K562 (cell line): ENCODE data around the gene SYNE2. TPM values are rescaled to one million over a fixed set of nuclear protein-coding genes. Genes with fewer than 3 reads are reported as not detected.
"Not testable (repeated sequence)": the region's sequence is repeated elsewhere in the genome, so short reads cannot be mapped to it uniquely, and the experiment has no call there.

Source experiments
- ATAC-seq: fragments of 200-7000 bp; cut with Tn5 transposase; 3 replicates; pipeline ENCODE4 v1.9.1; 2020; ENCODE audit warnings: moderate library complexity
- BruUV-seq: library from RNA; stranded (reverse); fragments of 400-500 nt; replicated peaks from 2 replicates; lab custom pipeline; 2021; lab: Mats Ljungman, UMichigan
- CTCF ChIA-PET: fragments of 300-600 bp; formaldehyde crosslinking; extraction: SDS; loops from one replicate; lab custom pipeline; 2021; ENCODE audit warnings: low intra/inter-chr PET ratio; lab: Yijun Ruan, JAX
- POLR2A ChIA-PET: fragments of 300-600, 350-650 bp; sonication (Branson Sonifier 250); formaldehyde crosslinking; extraction: SDS; loops from one replicate; lab custom pipeline; 2021; ENCODE audit warnings: antibody characterized with exemption, inconsistent platforms; lab: Yijun Ruan, JAX
- DNase-seq, 4 experiments: peaks; one replicate each; pipeline versions ENCODE4 v3.0.0 to v3.0.0-alpha.2; 2011 to 2018; ENCODE audit warnings: low spot score in 3 of 4, mixed read lengths in 3 of 4; ENCODE audit errors: extremely low read depth in 1 of 4
- FAIRE-seq: peaks from 2 replicates; lab custom pipeline; 2011; peaks lifted over from hg19 to GRCh38; lab: Jason Lieb, UNC
- H2AFZ ChIP-seq: 2 replicates; pipeline ENCODE4 v1.6.0; 2011; ENCODE audit warnings: low read depth, low read length, control low read depth, inconsistent platforms
- H3K27ac ChIP-seq: fragments of 200-600 bp; 3 replicates; pipeline ENCODE4 v1.8.0; 2011; ENCODE audit warnings: low read depth, mild to moderate bottlenecking, control low read depth, inconsistent platforms, low read length, moderate library complexity, mixed read lengths; ENCODE audit errors: extremely low read depth
- H3K27me3 ChIP-seq, 2 experiments: fragments of 300-600 bp in 1 of 2; 2 replicates in 1 of 2; 3 replicates in 1 of 2; pipeline versions ENCODE4 v1.6.0 to v1.8.0; 2011; ENCODE audit warnings: inconsistent platforms in 2 of 2, low read length in 2 of 2, mild to moderate bottlenecking in 1 of 2, mixed read lengths in 1 of 2, moderate library complexity in 1 of 2; ENCODE audit not compliant: control insufficient read depth in 2 of 2, insufficient read depth in 2 of 2
- H3K36me3 ChIP-seq: fragments of 300-600 bp; 3 replicates; pipeline ENCODE4 v1.8.0; 2011; ENCODE audit warnings: mild to moderate bottlenecking, low read length, inconsistent platforms; ENCODE audit not compliant: control insufficient read depth, insufficient read depth
- H3K4me1 ChIP-seq, 2 experiments: fragments of 200-600 bp in 1 of 2; replicated peaks in 1 of 2; 2 replicates in 1 of 2; 3 replicates in 1 of 2; pipeline versions ENCODE4 v1.5.1 to v1.8.0; 2011; ENCODE audit warnings: inconsistent platforms in 2 of 2, low read length in 2 of 2, mild to moderate bottlenecking in 1 of 2, mixed read lengths in 1 of 2, moderate library complexity in 1 of 2; ENCODE audit not compliant: control insufficient read depth in 2 of 2, insufficient read depth in 2 of 2
- H3K4me2 ChIP-seq: 2 replicates; pipeline ENCODE4 v1.6.1; 2011; ENCODE audit warnings: low read length, control low read depth, inconsistent platforms, mixed read lengths; ENCODE audit not compliant: insufficient read depth
- H3K4me3 ChIP-seq: fragments of 200-600 bp; sonication (generic), shearing (Covaris generic); 2 replicates; pipeline ENCODE4 v1.5.1; 2016; ENCODE audit warnings: control low read depth, inconsistent platforms
- H3K79me2 ChIP-seq: fragments of 200-600 bp; 3 replicates; pipeline ENCODE4 v1.8.0; 2011; ENCODE audit warnings: low read length, inconsistent platforms; ENCODE audit not compliant: control insufficient read depth, insufficient read depth
- H3K9ac ChIP-seq, 2 experiments: 2 replicates each; pipeline versions ENCODE4 v1.6.0 to v1.6.1; 2011; ENCODE audit warnings: low read depth in 2 of 2, low read length in 2 of 2, control low read depth in 1 of 2, inconsistent platforms in 1 of 2, mild to moderate bottlenecking in 1 of 2, mixed read lengths in 1 of 2; ENCODE audit not compliant: insufficient read depth in 1 of 2
- H3K9me1 ChIP-seq: one replicate; pipeline ENCODE4 v1.6.0; 2011; ENCODE audit warnings: inconsistent platforms, mild to moderate bottlenecking, low read length, moderate library complexity; ENCODE audit not compliant: control insufficient read depth, insufficient read depth
- H3K9me3 ChIP-seq: replicated peaks from 2 replicates; pipeline ENCODE4 v1.5.1; 2011; ENCODE audit warnings: low read depth, low read length, inconsistent platforms; ENCODE audit not compliant: control insufficient read depth, insufficient read depth
- H4K20me1 ChIP-seq: replicated peaks from 2 replicates; pipeline ENCODE4 v1.6.1; 2011; ENCODE audit warnings: low read length, inconsistent platforms, mixed read lengths; ENCODE audit not compliant: control insufficient read depth, insufficient read depth
- SP2 ChIP-seq: IDR thresholded peaks from 2 replicates; pipeline ENCODE4 v1.6.1; 2011; ENCODE audit warnings: mild to moderate bottlenecking, low read depth, low read length, moderate library complexity; ENCODE audit not compliant: poor library complexity, severe bottlenecking; ENCODE audit errors: extremely low read depth
- WGBS: fragments of 100-300 bp; shearing (Covaris generic); methylation state at CpG from one replicate; pipeline ENCODE4 v1.1.6; 2016; ENCODE audit warnings: low coverage, mixed read lengths; ENCODE audit not compliant: insufficient coverage; ENCODE audit errors: missing lambda C conversion rate; 5-methylcytosine and 5-hydroxymethylcytosine counted together
- in situ Hi-C: fragments of 300-500 bp; cut with MboI; formaldehyde crosslinking; loops from 4 replicates; pipeline ENCODE4 v1.15.0; 2018; ENCODE audit warnings: inconsistent platforms, mixed read lengths
- intact Hi-C: fragments of 100-400 bp; cut with micrococcal nuclease; formaldehyde crosslinking; loops from 2 replicates; pipeline ENCODE4 v1.14.2; 2022
- polyA plus RNA-seq, 8 experiments: library from polyadenylated mRNA; depleted of rRNA in 4 of 8; stranded (reverse) in 5 of 8; unstranded in 3 of 8; fragments of >200 nt; fragmentation: Nextera tagmentation in 2 of 8; fragmentation: Illumina TruSeq in 1 of 8; extraction: Ambion mirVana in 2 of 8; extraction: Trizol in 1 of 8; gene quantifications; 2 replicates each; pipeline versions ENCODE4 v1.2.1 to v1.2.3, GENCODE V29; 2011 to 2014; ENCODE audit warnings: inconsistent platforms in 1 of 8, missing spikeins in 1 of 8
- total RNA-seq, 7 experiments: library from RNA; depleted of rRNA in 6 of 7; stranded (reverse); fragments of >200 nt in 6 of 7; fragmentation: Illumina TruSeq in 2 of 7; extraction: Trizol in 2 of 7; gene quantifications; 2 replicates each; pipeline versions ENCODE4 v1.2.1 to v1.2.3, GENCODE V29; 2011 to 2021; ENCODE audit warnings: low replicate concordance in 1 of 7
- TF ChIP-seq, protein P1 (sequence below): fragments of 450-650 bp; IDR thresholded peaks from 2 replicates; pipeline ENCODE4 v1.6.1; 2017; ENCODE audit warnings: mild to moderate bottlenecking, moderate library complexity
- TF ChIP-seq, protein P2 (sequence below): fragments of 200-800 bp; sonication (Bioruptor generic); IDR thresholded peaks from 2 replicates; pipeline ENCODE4 v1.6.1; 2016; ENCODE audit warnings: missing genetic modification characterization, missing compliant biosample characterization
- TF ChIP-seq, protein P3 (sequence below): fragments of 450-650 bp; formaldehyde crosslinking; IDR thresholded peaks from 2 replicates; pipeline ENCODE4 v1.4.0; 2022; ENCODE audit warnings: mild to moderate bottlenecking, moderate library complexity

SYNE2 gene
- total and polyA plus RNA-seq, 9 of the 15 experiments (the other 6 are each of a cell fraction or from before 2014, with no cell fraction given) = 0.06 to 0.53 (median 0.11) TPM

DNA sequence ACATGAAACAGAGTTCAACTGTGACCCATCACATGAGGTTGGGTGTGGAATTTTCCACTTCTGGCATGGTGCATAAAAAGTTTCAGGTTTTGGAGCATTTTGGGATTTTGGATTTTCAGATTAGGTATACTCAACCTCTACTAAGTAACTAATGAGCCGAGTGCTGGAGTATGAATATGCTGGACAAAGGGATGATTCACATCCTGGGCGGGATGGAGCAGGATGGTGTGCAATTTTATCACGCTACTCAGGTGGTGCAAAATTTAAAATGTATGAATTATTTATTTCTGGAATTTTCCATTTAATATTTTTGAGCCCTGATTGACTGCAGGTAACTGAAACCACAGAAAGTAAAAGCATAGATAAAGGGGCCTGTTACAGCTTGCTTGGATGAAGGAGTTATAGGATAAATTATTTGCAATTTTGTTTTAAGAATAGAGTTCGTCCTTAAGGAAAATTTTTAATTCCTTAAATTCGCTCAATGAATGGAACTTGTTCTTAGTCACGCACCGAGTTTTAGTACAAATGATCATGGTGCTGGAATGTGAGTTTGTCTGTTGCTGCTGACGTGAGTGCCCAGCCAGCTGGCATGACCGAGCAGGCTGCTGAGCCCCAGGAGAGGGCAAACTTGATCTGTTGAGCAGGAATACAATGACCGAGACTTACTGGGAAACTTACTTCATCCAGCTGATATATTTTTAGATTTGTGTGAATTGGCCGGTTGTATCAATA is 265.0 kb downstream of the SYNE2 start (continued):
- TF ChIP-seq, protein P1, sequence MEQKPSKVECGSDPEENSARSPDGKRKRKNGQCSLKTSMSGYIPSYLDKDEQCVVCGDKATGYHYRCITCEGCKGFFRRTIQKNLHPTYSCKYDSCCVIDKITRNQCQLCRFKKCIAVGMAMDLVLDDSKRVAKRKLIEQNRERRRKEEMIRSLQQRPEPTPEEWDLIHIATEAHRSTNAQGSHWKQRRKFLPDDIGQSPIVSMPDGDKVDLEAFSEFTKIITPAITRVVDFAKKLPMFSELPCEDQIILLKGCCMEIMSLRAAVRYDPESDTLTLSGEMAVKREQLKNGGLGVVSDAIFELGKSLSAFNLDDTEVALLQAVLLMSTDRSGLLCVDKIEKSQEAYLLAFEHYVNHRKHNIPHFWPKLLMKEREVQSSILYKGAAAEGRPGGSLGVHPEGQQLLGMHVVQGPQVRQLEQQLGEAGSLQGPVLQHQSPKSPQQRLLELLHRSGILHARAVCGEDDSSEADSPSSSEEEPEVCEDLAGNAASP = no peak
- TF ChIP-seq, protein P2, sequence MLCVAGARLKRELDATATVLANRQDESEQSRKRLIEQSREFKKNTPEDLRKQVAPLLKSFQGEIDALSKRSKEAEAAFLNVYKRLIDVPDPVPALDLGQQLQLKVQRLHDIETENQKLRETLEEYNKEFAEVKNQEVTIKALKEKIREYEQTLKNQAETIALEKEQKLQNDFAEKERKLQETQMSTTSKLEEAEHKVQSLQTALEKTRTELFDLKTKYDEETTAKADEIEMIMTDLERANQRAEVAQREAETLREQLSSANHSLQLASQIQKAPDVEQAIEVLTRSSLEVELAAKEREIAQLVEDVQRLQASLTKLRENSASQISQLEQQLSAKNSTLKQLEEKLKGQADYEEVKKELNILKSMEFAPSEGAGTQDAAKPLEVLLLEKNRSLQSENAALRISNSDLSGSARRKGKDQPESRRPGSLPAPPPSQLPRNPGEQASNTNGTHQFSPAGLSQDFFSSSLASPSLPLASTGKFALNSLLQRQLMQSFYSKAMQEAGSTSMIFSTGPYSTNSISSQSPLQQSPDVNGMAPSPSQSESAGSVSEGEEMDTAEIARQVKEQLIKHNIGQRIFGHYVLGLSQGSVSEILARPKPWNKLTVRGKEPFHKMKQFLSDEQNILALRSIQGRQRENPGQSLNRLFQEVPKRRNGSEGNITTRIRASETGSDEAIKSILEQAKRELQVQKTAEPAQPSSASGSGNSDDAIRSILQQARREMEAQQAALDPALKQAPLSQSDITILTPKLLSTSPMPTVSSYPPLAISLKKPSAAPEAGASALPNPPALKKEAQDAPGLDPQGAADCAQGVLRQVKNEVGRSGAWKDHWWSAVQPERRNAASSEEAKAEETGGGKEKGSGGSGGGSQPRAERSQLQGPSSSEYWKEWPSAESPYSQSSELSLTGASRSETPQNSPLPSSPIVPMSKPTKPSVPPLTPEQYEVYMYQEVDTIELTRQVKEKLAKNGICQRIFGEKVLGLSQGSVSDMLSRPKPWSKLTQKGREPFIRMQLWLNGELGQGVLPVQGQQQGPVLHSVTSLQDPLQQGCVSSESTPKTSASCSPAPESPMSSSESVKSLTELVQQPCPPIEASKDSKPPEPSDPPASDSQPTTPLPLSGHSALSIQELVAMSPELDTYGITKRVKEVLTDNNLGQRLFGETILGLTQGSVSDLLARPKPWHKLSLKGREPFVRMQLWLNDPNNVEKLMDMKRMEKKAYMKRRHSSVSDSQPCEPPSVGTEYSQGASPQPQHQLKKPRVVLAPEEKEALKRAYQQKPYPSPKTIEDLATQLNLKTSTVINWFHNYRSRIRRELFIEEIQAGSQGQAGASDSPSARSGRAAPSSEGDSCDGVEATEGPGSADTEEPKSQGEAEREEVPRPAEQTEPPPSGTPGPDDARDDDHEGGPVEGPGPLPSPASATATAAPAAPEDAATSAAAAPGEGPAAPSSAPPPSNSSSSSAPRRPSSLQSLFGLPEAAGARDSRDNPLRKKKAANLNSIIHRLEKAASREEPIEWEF (CRISPR knock-in tag) = no peak
- TF ChIP-seq, protein P3, sequence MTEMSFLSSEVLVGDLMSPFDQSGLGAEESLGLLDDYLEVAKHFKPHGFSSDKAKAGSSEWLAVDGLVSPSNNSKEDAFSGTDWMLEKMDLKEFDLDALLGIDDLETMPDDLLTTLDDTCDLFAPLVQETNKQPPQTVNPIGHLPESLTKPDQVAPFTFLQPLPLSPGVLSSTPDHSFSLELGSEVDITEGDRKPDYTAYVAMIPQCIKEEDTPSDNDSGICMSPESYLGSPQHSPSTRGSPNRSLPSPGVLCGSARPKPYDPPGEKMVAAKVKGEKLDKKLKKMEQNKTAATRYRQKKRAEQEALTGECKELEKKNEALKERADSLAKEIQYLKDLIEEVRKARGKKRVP (CRISPR knock-in tag) = no peak
- TF ChIP-seq SP2 = no peak

DNA sequence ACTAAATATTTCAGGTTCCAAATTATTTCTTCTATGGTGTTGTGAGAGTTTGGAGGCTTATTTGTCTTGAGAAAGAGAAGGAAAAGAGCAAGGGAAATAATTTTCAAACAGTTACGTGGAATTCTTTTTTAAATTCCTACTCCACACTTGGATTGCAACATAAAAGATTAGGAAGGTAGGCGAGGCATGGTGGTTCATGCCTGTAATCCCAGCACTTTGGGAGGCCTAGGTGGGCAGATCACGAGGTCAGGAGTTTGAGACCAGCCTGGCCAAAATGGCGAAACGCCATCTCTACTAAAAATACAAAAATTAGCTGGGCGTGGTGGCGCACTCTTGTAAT is 265.6 kb downstream of the SYNE2 start:
- BruUV-seq, ATAC-seq, H3K4me1 ChIP-seq, DNase-seq, in situ Hi-C loops, H3K27ac ChIP-seq, H2AFZ ChIP-seq, H3K4me3 ChIP-seq, FAIRE-seq, H3K4me2 ChIP-seq, intact Hi-C loops, H3K9ac ChIP-seq, H3K36me3 ChIP-seq, CTCF ChIA-PET, H3K9me1 ChIP-seq, H3K79me2 ChIP-seq, H4K20me1 ChIP-seq, H3K9me3 ChIP-seq: not testable (repeated sequence)
- WGBS = 17% methylated on average over 5 of the region's 7 CpGs
- peaks cover 0 to 18% of the 10 kb centered on the region in 2 experiments; a peak in 2 of 5 replicates for H3K27me3 ChIP-seq
- POLR2A ChIA-PET = interaction anchor here (0.6 kb wide), 1 partner anchor 1320 kb away, joined by 3 read pairs; no protein-coding TSS in a partner anchor
